ENCODE data around the gene MAP1B.

Gene MAP1B

GRCh38 chr5:72231991-72232703, 124.9 kb downstream of the MAP1B start:
- no peak for DNase-seq

- no peak for DNase-seq
Observed at GRCh38 chr5:72232838-72233237, 125.6 kb downstream of the MAP1B start.

- DNase-seq = no peak
Observed at GRCh38 chr5:72233835-72234234, 126.6 kb downstream of the MAP1B start.

GRCh38 chr5:72234265-72234700, 127.0 kb downstream of the MAP1B start:
- DNase-seq = no peak

- no peak for DNase-seq
Observed at GRCh38 chr5:72234868-72235267, 127.6 kb downstream of the MAP1B start.

- DNase-seq = no peak
Observed at GRCh38 chr5:72235725-72236124, 128.4 kb downstream of the MAP1B start.

- no peak for DNase-seq
Observed at GRCh38 chr5:72237415-72237814, 130.1 kb downstream of the MAP1B start.

- DNase-seq = no peak
Observed at GRCh38 chr5:72237879-72238278, 130.6 kb downstream of the MAP1B start.

- DNase-seq = no peak
Observed at GRCh38 chr5:72238712-72239445, 131.6 kb downstream of the MAP1B start.

- peak; percentile 51 for DNase-seq
Observed at GRCh38 chr5:72241346-72242003, 134.2 kb downstream of the MAP1B start.

- DNase-seq = peak; percentile 10
Observed at GRCh38 chr5:72242796-72243475, 135.7 kb downstream of the MAP1B start.

- no peak for DNase-seq
Observed at GRCh38 chr5:72243706-72244105, 136.4 kb downstream of the MAP1B start.

GRCh38 chr5:72244862-72245371, 137.6 kb downstream of the MAP1B start:
- DNase-seq = no peak

- DNase-seq = no peak
Observed at GRCh38 chr5:72245546-72245945, 138.3 kb downstream of the MAP1B start.

GRCh38 chr5:72245951-72246532, 138.8 kb downstream of the MAP1B start:
- DNase-seq = no peak

- no peak for DNase-seq
Observed at GRCh38 chr5:72246954-72247442, 139.7 kb downstream of the MAP1B start.

GRCh38 chr5:72248410-72248981, 141.2 kb downstream of the MAP1B start:
- DNase-seq = no peak

GRCh38 chr5:72251386-72251785, 144.1 kb downstream of the MAP1B start:
- no peak for DNase-seq

GRCh38 chr5:72252008-72252407, 144.7 kb downstream of the MAP1B start:
- no peak for DNase-seq

- no peak for DNase-seq
Observed at GRCh38 chr5:72252574-72253155, 145.4 kb downstream of the MAP1B start.

- no peak for DNase-seq
Observed at GRCh38 chr5:72255237-72255636, 148.0 kb downstream of the MAP1B start.

- DNase-seq = no peak
Observed at GRCh38 chr5:72255670-72256069, 148.4 kb downstream of the MAP1B start.
